MV-4-11 (cell line): Measurements from ENCODE around the gene AADACL2.

ENCODE experiments used
- DNase-seq: peaks from one replicate; lab custom pipeline; 2025; lab: John Stamatoyannopoulos, UW

Gene AADACL2

DNA sequence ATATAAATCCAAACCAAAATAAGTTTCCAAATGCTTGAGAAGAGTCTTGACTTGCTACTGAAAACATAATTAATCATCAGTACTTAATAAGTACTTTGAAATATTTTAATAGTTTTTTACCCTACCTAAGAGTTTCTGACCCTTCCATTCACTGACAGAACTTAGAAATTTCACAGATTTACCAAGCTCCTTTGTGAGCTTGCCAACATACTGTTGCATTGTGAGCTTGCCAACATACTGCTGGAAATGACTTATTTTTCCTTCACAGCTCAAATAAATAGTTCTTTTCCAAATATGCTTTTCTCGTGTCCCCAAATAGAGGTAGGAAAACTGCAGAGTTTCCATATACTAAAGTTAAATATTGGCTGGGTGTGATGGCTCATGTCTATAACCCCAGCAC is 70.5 kb downstream of the AADACL2 start:
- no peak for DNase-seq

DNA sequence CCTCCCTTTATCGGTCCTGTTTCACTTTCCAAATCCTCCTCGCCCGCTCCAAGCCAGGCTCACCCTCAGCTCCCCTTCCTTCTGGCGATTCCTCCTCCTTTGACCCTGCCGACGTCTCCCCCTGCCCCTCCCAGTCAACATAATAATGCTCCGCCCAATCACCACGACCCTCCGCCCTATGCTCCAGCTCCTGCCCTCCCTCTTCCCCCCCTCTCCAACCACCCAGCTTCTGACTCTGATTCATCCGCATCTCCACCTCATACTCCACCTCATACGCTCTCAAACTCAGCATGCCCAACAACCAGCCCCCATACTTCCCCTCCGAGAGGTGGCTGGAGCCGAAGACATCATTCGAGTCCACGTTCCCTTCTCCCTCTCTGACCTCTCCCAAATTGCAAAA is 73.1 kb downstream of the AADACL2 start:
- no peak for DNase-seq
